NB4 (cell line): Measurements from ENCODE around the gene EIF3F.

Source experiments
- MAX ChIP-seq: IDR thresholded peaks from 2 replicates; pipeline ENCODE4 v1.6.1; 2011; ENCODE audit warnings: low read depth, low read length
- MYC ChIP-seq: IDR thresholded peaks from 2 replicates; pipeline ENCODE4 v1.6.1; 2011; ENCODE audit warnings: low read depth, low read length
- POLR2A ChIP-seq: IDR thresholded peaks from 2 replicates; pipeline ENCODE4 v1.6.1; 2011; ENCODE audit warnings: mild to moderate bottlenecking; ENCODE audit not compliant: insufficient read length; ENCODE audit errors: extremely low read depth
- TF ChIP-seq, protein P1 (sequence below): IDR thresholded peaks from one replicate; pipeline ENCODE4 v1.5.1; 2012; ENCODE audit warnings: low read depth, low read length

GRCh38 chr11:7982582-7983119 is 4.5 kb upstream of the EIF3F start:
- TF ChIP-seq, protein P1, sequence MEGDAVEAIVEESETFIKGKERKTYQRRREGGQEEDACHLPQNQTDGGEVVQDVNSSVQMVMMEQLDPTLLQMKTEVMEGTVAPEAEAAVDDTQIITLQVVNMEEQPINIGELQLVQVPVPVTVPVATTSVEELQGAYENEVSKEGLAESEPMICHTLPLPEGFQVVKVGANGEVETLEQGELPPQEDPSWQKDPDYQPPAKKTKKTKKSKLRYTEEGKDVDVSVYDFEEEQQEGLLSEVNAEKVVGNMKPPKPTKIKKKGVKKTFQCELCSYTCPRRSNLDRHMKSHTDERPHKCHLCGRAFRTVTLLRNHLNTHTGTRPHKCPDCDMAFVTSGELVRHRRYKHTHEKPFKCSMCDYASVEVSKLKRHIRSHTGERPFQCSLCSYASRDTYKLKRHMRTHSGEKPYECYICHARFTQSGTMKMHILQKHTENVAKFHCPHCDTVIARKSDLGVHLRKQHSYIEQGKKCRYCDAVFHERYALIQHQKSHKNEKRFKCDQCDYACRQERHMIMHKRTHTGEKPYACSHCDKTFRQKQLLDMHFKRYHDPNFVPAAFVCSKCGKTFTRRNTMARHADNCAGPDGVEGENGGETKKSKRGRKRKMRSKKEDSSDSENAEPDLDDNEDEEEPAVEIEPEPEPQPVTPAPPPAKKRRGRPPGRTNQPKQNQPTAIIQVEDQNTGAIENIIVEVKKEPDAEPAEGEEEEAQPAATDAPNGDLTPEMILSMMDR: no peak
- TF ChIP-seq POLR2A (no peak), MAX (no peak), MYC (no peak)
